Measurements from ENCODE around the gene VPS4A. TPM values are rescaled to one million over a fixed set of nuclear protein-coding genes. Genes with fewer than 3 reads are reported as not detected.
"Not testable (repeated sequence)": the region's sequence is repeated elsewhere in the genome, so short reads cannot be mapped to it uniquely, and the experiment has no call there.

The VPS4A gene
- total RNA-seq, 4 donors from 2014 or later = 41.9 to 46.5 (median 43.6) TPM

GRCh38 chr16:69346683-69347082 lies 35.5 kb downstream of the VPS4A start:
- no peaks in the 10 kb centered on the region for H3K4me1 ChIP-seq
- 94% methylated on average over 5 of the region's 6 CpGs for WGBS
- no peak for DNase-seq (ENCODE audit: extremely low spot score)
- H3K4me3 ChIP-seq = no peak overlapping the region
- intact Hi-C loops (cut with DNase I) = no loop called here
- no peaks in the 10 kb centered on the region for H3K27me3 ChIP-seq
- H3K36me3 ChIP-seq = peaks cover 3 to 60% (median 28%) of the 10 kb centered on the region in 4 donors
- no peak overlapping the region for H3K27ac ChIP-seq (replicated peaks in 1 of 4)
- TF ChIP-seq POLR2AphosphoS5 (IDR thresholded peaks at IDR 0.05) (no peak), POLR2A (IDR thresholded peaks at IDR 0.05; ENCODE audit: low read depth) (no peak), EP300 (IDR thresholded peaks at IDR 0.05) (no peak), CTCF (IDR thresholded peaks at IDR 0.05) (no peak)
- no peaks in the 10 kb centered on the region for H3K9me3 ChIP-seq

GRCh38 chr16:69348222-69348621 lies 37.1 kb downstream of the VPS4A start:
- no peaks in the 10 kb centered on the region for H3K4me1 ChIP-seq
- H3K4me3 ChIP-seq = no peak overlapping the region
- H3K9me3 ChIP-seq = no peaks in the 10 kb centered on the region
- H3K27me3 ChIP-seq = no peaks in the 10 kb centered on the region
- TF ChIP-seq CTCF (IDR thresholded peaks at IDR 0.05) (no peak), EP300 (IDR thresholded peaks at IDR 0.05) (no peak), POLR2A (IDR thresholded peaks at IDR 0.05; ENCODE audit: low read depth) (no peak), POLR2AphosphoS5 (IDR thresholded peaks at IDR 0.05) (no peak)
- 94% methylated on average over 6 of the region's 6 CpGs for WGBS
- no peak overlapping the region for H3K27ac ChIP-seq (replicated peaks in 1 of 4)
- no peak for DNase-seq (ENCODE audit: extremely low spot score)
- intact Hi-C loops (cut with DNase I) = no loop called here
- H3K36me3 ChIP-seq = peaks cover 0 to 53% (median 25%) of the 10 kb centered on the region in 4 donors

- H3K27ac ChIP-seq (replicated peaks in 1 of 4) = no peak overlapping the region
- H3K4me1 ChIP-seq = no peaks in the 10 kb centered on the region
- H3K36me3 ChIP-seq = peaks cover 0 to 50% (median 24%) of the 10 kb centered on the region in 4 donors
- H3K4me3 ChIP-seq = no peak overlapping the region
- H3K27me3 ChIP-seq = no peaks in the 10 kb centered on the region
- TF ChIP-seq POLR2A (IDR thresholded peaks at IDR 0.05; ENCODE audit: low read depth) = no peak
- no peak for TF ChIP-seq POLR2AphosphoS5 (IDR thresholded peaks at IDR 0.05)
- WGBS = 90% methylated on average over 6 of the region's 10 CpGs
- no peak for DNase-seq (ENCODE audit: extremely low spot score)
- intact Hi-C loops (cut with DNase I) = no loop called here
- H3K9me3 ChIP-seq = no peaks in the 10 kb centered on the region
Measured at GRCh38 chr16:69349536-69349935, 38.4 kb downstream of the VPS4A start.

GRCh38 chr16:69350536-69351133 lies 39.5 kb downstream of the VPS4A start:
- H3K27ac ChIP-seq (replicated peaks in 1 of 4) = no peak overlapping the region
- TF ChIP-seq POLR2AphosphoS5 (IDR thresholded peaks at IDR 0.05) (no peak), CTCF (IDR thresholded peaks at IDR 0.05) (no peak), POLR2A (IDR thresholded peaks at IDR 0.05; ENCODE audit: low read depth) (no peak), EP300 (IDR thresholded peaks at IDR 0.05) (no peak)
- H3K9me3 ChIP-seq = no peaks in the 10 kb centered on the region
- peaks cover 4 to 51% (median 35%) of the 10 kb centered on the region in 4 donors for H3K36me3 ChIP-seq
- intact Hi-C loops (cut with DNase I) = no loop called here
- DNase-seq (ENCODE audit: extremely low spot score) = no peak
- H3K27me3 ChIP-seq = no peaks in the 10 kb centered on the region
- no peak overlapping the region for H3K4me3 ChIP-seq
- WGBS = 82% methylated on average over 6 of the region's 6 CpGs
- H3K4me1 ChIP-seq = no peaks in the 10 kb centered on the region

GRCh38 chr16:69351309-69352027 lies 40.3 kb downstream of the VPS4A start, which contains the start of gene TMED6:
Gene TMED6 (minus strand): TSS chr16:69351786. CDS start chr16:69351753, 33 bp downstream.
- TF ChIP-seq CTCF (IDR thresholded peaks at IDR 0.05) (no peak), POLR2A (IDR thresholded peaks at IDR 0.05; ENCODE audit: low read depth) (no peak), EP300 (IDR thresholded peaks at IDR 0.05) (no peak), POLR2AphosphoS5 (IDR thresholded peaks at IDR 0.05) (no peak)
- DNase-seq (ENCODE audit: extremely low spot score) = no peak
- Histone ChIP-seq H3K4me1 (no peaks in the 10 kb centered on the region), H3K36me3 (peaks cover 6 to 59% (median 39%) of the 10 kb centered on the region in 4 donors), H3K27me3 (no peaks in the 10 kb centered on the region), H3K27ac (replicated peaks in 1 of 4) (no peak within 1 kb of the TSS), H3K4me3 (no peak within 1 kb of the TSS), H3K9me3 (no peaks in the 10 kb centered on the region)
- intact Hi-C loops (cut with DNase I) = no loop called here
- WGBS = 81% methylated on average over 12 of the region's 12 CpGs

GRCh38 chr16:69360070-69360469 lies 48.9 kb downstream of the VPS4A start:
- DNase-seq (ENCODE audit: extremely low spot score); H3K4me3 ChIP-seq; H3K4me1 ChIP-seq; H3K27me3 ChIP-seq; intact Hi-C loops (cut with DNase I); H3K9me3 ChIP-seq; H3K27ac ChIP-seq (replicated peaks in 1 of 4): not testable (repeated sequence)
- WGBS = 95% methylated on average over 9 of the region's 9 CpGs
- H3K36me3 ChIP-seq = peaks cover 10 to 64% (median 54%) of the 10 kb centered on the region in 4 donors

Data from esophagus muscularis mucosa (tissue), 4 donors.